Medulla oblongata (tissue), 1 donor: ENCODE data around the gene FDPS.

Experiments used
- DNase-seq: peaks from one replicate; pipeline ENCODE4 v3.0.0-alpha.2; 2015; ENCODE audit errors: extremely low spot score

The FDPS gene

GRCh38 chr1:155360051-155360450, 51.4 kb downstream of the FDPS start:
- no peak for DNase-seq
